Measurements from ENCODE around the gene GATAD2B.

DNA sequence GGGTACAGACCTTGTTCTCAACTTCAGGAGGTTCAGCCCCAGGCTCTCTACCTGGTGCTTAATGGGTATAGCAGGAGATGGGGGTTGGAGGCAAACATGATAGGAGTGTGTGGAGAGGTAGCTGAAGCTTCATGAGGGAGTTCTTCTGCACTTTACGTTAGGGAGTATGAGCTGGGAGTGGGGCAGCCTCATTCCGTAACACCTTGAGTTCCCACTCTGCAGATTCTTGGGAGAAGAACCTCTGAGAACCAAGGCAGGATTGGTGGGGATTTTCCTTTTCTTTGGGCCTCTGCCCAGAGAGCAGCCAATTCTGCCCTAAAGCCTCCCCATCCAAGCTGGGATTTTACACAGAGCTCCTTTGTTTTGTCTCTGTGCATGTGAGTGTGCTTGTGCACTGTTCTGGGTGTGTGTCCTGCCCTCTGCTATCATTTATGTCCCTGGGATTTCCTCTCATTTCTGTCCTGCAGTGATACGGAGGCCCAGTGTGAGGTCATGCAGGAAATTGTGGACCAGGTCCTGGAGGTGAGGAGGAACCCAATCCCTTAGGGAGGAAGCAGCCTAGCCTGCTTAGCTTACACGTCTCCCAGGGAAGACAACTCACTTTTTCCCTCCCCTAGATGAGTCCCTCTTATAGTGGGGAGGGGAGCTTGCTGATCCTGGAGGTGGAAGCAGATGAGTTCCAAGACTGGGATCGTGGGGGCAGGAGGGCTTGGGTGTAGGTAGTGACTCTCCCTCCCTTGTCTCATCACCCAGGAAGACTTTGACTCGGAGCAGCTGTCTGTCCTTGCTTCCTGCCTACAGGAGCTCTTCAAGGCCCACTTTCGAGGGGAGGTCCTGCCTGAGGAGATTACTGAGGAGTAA is 159.2 kb downstream of the GATAD2B start:
- TF ChIP-seq, protein P1, sequence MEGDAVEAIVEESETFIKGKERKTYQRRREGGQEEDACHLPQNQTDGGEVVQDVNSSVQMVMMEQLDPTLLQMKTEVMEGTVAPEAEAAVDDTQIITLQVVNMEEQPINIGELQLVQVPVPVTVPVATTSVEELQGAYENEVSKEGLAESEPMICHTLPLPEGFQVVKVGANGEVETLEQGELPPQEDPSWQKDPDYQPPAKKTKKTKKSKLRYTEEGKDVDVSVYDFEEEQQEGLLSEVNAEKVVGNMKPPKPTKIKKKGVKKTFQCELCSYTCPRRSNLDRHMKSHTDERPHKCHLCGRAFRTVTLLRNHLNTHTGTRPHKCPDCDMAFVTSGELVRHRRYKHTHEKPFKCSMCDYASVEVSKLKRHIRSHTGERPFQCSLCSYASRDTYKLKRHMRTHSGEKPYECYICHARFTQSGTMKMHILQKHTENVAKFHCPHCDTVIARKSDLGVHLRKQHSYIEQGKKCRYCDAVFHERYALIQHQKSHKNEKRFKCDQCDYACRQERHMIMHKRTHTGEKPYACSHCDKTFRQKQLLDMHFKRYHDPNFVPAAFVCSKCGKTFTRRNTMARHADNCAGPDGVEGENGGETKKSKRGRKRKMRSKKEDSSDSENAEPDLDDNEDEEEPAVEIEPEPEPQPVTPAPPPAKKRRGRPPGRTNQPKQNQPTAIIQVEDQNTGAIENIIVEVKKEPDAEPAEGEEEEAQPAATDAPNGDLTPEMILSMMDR (conservative IDR thresholded peaks at IDR 0.05 in 1 of 2, IDR thresholded peaks at IDR 0.05 in 1 of 2; ENCODE audit: extremely low read depth in 1 of 2, insufficient read depth in 1 of 2, low read depth in 1 of 2, low read length in 2 of 2) = no peak
- TF ChIP-seq EZH2 (IDR thresholded peaks at IDR 0.05; ENCODE audit: borderline replicate concordance, low read length) = no peak

Data from mammary epithelial cell (primary cell).